K562 (cell line): ENCODE data around the gene SLC30A9. TPM values are rescaled to one million over a fixed set of nuclear protein-coding genes. Genes with fewer than 3 reads are reported as not detected.

Source experiments
- ETV1 ChIP-seq: fragments of 450-650 bp; conservative IDR thresholded peaks from 2 replicates; pipeline ENCODE4 v1.6.1; 2016; ENCODE audit warnings: missing genetic modification characterization, control low read depth, low read depth, missing compliant biosample characterization
- GATA2 ChIP-seq: sonication (generic); formaldehyde crosslinking; IDR thresholded peaks from 2 replicates; pipeline ENCODE4 v1.4.0; 2020; ENCODE audit warnings: mild to moderate bottlenecking, missing genetic modification reagents
- HDAC6 ChIP-seq: IDR thresholded peaks from 2 replicates; pipeline ENCODE4 v1.6.1; 2012; ENCODE audit warnings: low read depth, mild to moderate bottlenecking, control low read depth, inconsistent platforms, low read length, moderate library complexity
- NBN ChIP-seq: fragments of 450-650 bp; IDR thresholded peaks from 2 replicates; pipeline ENCODE4 v1.6.1; 2016; ENCODE audit warnings: low read depth, mild to moderate bottlenecking
- POLR2A ChIP-seq: fragments of 450-650 bp; conservative IDR thresholded peaks from 2 replicates; pipeline ENCODE4 v1.6.1; 2016
- PTRF ChIP-seq: fragments of 450-650 bp; IDR thresholded peaks from 2 replicates; pipeline ENCODE4 v1.6.1; 2016; ENCODE audit warnings: mild to moderate bottlenecking, missing genetic modification characterization, missing compliant biosample characterization
- SMAD3 ChIP-seq: fragments of 450-650 bp; formaldehyde crosslinking; conservative IDR thresholded peaks from 2 replicates; pipeline ENCODE4 v1.4.0; 2020; ENCODE audit warnings: mild to moderate bottlenecking
- SREBF2 ChIP-seq: sonication (generic); formaldehyde crosslinking; IDR thresholded peaks from 2 replicates; pipeline ENCODE4 v1.4.0; 2020; ENCODE audit warnings: mild to moderate bottlenecking, missing genetic modification reagents
- STAG1 ChIP-seq: sonication (generic); formaldehyde crosslinking; IDR thresholded peaks from 2 replicates; pipeline ENCODE4 v1.5.0; 2020; ENCODE audit warnings: missing genetic modification reagents, borderline replicate concordance
- TCF7 ChIP-seq: sonication (generic); IDR thresholded peaks from 2 replicates; pipeline ENCODE4 v1.6.1; 2016; ENCODE audit warnings: antibody characterized with exemption, borderline replicate concordance
- TRIM28 ChIP-seq: fragments of 450-650 bp; IDR thresholded peaks from 2 replicates; pipeline ENCODE4 v1.6.1; 2017
- XRCC5 ChIP-seq: fragments of 200-400 bp; formaldehyde crosslinking; IDR thresholded peaks from 2 replicates; pipeline ENCODE4 v1.6.1; 2017; ENCODE audit warnings: low read depth, mild to moderate bottlenecking, low read length
- ZNF436 ChIP-seq: fragments of 250-450, 450-650 bp; sonication (Bioruptor Pico); formaldehyde crosslinking; IDR thresholded peaks from 2 replicates; pipeline ENCODE4 v1.7.0; 2020; ENCODE audit warnings: mild to moderate bottlenecking
- ZNF561 ChIP-seq: fragments of 450-650 bp; formaldehyde crosslinking; conservative IDR thresholded peaks from 2 replicates; pipeline ENCODE4 v1.4.0; 2020; ENCODE audit warnings: mild to moderate bottlenecking, moderate library complexity
- polyA plus RNA-seq, 8 experiments: library from polyadenylated mRNA; depleted of rRNA in 4 of 8; stranded (reverse) in 5 of 8; unstranded in 3 of 8; fragments of >200 nt; fragmentation: Nextera tagmentation in 2 of 8; fragmentation: Illumina TruSeq in 1 of 8; extraction: Ambion mirVana in 2 of 8; extraction: Trizol in 1 of 8; gene quantifications; 2 replicates each; pipeline versions ENCODE4 v1.2.1 to v1.2.3, GENCODE V29; 2011 to 2014; ENCODE audit warnings: inconsistent platforms in 1 of 8, missing spikeins in 1 of 8
- total RNA-seq, 7 experiments: library from RNA; depleted of rRNA in 6 of 7; stranded (reverse); fragments of >200 nt in 6 of 7; fragmentation: Illumina TruSeq in 2 of 7; extraction: Trizol in 2 of 7; gene quantifications; 2 replicates each; pipeline versions ENCODE4 v1.2.1 to v1.2.3, GENCODE V29; 2011 to 2021; ENCODE audit warnings: low replicate concordance in 1 of 7
- TF ChIP-seq, protein P1 (sequence below): sonication (generic); formaldehyde crosslinking; IDR thresholded peaks from 2 replicates; pipeline ENCODE4 v1.8.0; 2022; ENCODE audit warnings: missing genetic modification reagents, mild to moderate bottlenecking, borderline replicate concordance
- TF ChIP-seq, protein P2 (sequence below): fragments of 250-450 bp; sonication (Bioruptor Pico); IDR thresholded peaks from 2 replicates; pipeline ENCODE4 v1.4.0; 2020; ENCODE audit warnings: mild to moderate bottlenecking
- TF ChIP-seq, protein P3 (sequence below): sonication (generic); formaldehyde crosslinking; IDR thresholded peaks from 2 replicates; pipeline ENCODE4 v1.8.0; 2022; ENCODE audit warnings: mild to moderate bottlenecking, missing genetic modification reagents
- TF ChIP-seq, protein P4 (sequence below): sonication (generic); formaldehyde crosslinking; IDR thresholded peaks from 2 replicates; pipeline ENCODE4 v1.8.0; 2022; ENCODE audit warnings: mild to moderate bottlenecking, low read depth, missing genetic modification reagents
- TF ChIP-seq, protein P5 (sequence below): IDR thresholded peaks from 3 replicates; pipeline ENCODE4 v1.6.1; 2011; ENCODE audit warnings: borderline replicate concordance, mild to moderate bottlenecking, moderate library complexity; ENCODE audit not compliant: insufficient read length; ENCODE audit errors: extremely low read depth

Gene SLC30A9
- total and polyA plus RNA-seq, 9 of the 15 experiments (the other 6 are each of a cell fraction or from before 2014, with no cell fraction given), result 14.7 to 73.5 (median 51.6) TPM

DNA sequence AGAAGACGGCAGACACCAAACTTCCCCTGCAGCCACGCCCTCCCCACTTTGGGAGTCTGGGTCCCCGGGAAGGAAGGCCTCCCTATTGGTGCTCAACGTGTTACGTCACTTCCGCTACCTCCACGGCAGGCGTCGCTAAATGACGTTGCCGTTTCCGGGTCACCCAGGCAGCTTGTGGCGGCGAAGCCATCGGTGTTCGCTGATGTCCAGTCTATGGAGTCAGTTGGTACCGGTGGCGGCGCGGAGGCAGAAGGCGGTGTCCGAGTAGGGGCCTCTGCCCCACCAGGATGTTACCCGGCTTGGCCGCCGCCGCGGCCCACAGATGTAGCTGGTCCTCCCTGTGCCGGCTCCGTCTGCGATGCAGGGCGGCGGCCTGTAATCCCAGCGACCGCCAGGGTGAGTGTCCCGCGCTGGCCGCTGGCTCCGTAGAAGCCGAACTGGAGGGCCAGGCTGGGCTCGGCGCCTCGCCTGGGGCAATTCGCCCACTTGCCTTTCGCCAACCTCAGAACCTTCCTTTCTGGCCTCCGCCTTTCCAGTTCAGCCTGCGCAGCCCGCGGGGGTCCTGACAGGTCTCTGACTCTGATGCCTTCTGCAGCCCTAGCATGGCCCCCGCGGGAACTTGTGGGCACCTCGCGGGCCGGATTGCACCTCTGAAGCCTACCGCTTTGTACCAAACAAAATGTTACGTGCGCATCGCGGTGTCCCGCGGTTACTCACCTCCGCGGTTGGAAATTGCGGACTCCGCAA lies at the start of gene SLC30A9 (continued):
- TF ChIP-seq, protein P1, sequence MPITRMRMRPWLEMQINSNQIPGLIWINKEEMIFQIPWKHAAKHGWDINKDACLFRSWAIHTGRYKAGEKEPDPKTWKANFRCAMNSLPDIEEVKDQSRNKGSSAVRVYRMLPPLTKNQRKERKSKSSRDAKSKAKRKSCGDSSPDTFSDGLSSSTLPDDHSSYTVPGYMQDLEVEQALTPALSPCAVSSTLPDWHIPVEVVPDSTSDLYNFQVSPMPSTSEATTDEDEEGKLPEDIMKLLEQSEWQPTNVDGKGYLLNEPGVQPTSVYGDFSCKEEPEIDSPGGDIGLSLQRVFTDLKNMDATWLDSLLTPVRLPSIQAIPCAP (CRISPR knock-in tag), result no peak
- TF ChIP-seq NBN, result 0 out of 2 replicates have a peak, but pooled peaks have one; percentile 40
- TF ChIP-seq, protein P2, sequence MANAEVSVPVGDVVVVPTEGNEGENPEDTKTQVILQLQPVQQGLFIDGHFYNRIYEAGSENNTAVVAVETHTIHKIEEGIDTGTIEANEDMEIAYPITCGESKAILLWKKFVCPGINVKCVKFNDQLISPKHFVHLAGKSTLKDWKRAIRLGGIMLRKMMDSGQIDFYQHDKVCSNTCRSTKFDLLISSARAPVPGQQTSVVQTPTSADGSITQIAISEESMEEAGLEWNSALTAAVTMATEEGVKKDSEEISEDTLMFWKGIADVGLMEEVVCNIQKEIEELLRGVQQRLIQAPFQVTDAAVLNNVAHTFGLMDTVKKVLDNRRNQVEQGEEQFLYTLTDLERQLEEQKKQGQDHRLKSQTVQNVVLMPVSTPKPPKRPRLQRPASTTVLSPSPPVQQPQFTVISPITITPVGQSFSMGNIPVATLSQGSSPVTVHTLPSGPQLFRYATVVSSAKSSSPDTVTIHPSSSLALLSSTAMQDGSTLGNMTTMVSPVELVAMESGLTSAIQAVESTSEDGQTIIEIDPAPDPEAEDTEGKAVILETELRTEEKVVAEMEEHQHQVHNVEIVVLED, result peak; percentile 41; the same call in 1 of the 2 replicates
- 0 out of 2 replicates have a peak, but pooled peaks have one; percentile 21 for TF ChIP-seq TCF7
- no peak for TF ChIP-seq PTRF
- TF ChIP-seq, protein P3, sequence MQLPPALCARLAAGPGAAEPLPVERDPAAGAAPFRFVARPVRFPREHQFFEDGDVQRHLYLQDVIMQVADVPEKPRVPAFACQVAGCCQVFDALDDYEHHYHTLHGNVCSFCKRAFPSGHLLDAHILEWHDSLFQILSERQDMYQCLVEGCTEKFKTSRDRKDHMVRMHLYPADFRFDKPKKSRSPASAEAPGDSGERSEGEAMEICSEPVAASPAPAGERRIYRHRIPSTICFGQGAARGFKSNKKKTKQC (CRISPR knock-in tag), result 0 out of 2 replicates have a peak, but pooled peaks have one; percentile 37
- TF ChIP-seq XRCC5, result no peak
- no peak for TF ChIP-seq HDAC6
- no peak for TF ChIP-seq TRIM28
- no peak for TF ChIP-seq STAG1 (CRISPR knock-in tag)
- no peak for TF ChIP-seq ZNF561 (CRISPR knock-in tag)
- no peak for TF ChIP-seq SREBF2 (CRISPR knock-in tag)
- no peak for TF ChIP-seq SMAD3
- peak; percentile 89 for TF ChIP-seq ETV1 (tag)
- TF ChIP-seq POLR2A, result peak; percentile 94
- TF ChIP-seq, protein P4, sequence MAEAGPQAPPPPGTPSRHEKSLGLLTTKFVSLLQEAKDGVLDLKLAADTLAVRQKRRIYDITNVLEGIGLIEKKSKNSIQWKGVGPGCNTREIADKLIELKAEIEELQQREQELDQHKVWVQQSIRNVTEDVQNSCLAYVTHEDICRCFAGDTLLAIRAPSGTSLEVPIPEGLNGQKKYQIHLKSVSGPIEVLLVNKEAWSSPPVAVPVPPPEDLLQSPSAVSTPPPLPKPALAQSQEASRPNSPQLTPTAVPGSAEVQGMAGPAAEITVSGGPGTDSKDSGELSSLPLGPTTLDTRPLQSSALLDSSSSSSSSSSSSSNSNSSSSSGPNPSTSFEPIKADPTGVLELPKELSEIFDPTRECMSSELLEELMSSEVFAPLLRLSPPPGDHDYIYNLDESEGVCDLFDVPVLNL (CRISPR knock-in tag), result no peak
- no peak for TF ChIP-seq GATA2
- no peak for TF ChIP-seq ZNF436 (CRISPR knock-in tag)
- TF ChIP-seq, protein P5, sequence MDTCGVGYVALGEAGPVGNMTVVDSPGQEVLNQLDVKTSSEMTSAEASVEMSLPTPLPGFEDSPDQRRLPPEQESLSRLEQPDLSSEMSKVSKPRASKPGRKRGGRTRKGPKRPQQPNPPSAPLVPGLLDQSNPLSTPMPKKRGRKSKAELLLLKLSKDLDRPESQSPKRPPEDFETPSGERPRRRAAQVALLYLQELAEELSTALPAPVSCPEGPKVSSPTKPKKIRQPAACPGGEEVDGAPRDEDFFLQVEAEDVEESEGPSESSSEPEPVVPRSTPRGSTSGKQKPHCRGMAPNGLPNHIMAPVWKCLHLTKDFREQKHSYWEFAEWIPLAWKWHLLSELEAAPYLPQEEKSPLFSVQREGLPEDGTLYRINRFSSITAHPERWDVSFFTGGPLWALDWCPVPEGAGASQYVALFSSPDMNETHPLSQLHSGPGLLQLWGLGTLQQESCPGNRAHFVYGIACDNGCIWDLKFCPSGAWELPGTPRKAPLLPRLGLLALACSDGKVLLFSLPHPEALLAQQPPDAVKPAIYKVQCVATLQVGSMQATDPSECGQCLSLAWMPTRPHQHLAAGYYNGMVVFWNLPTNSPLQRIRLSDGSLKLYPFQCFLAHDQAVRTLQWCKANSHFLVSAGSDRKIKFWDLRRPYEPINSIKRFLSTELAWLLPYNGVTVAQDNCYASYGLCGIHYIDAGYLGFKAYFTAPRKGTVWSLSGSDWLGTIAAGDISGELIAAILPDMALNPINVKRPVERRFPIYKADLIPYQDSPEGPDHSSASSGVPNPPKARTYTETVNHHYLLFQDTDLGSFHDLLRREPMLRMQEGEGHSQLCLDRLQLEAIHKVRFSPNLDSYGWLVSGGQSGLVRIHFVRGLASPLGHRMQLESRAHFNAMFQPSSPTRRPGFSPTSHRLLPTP, result no peak
